Measurements from ENCODE around the gene SEBOX.

Gene SEBOX

GRCh38 chr17:28334171-28334570 lies 30.8 kb downstream of the SEBOX start:
- TF ChIP-seq GATA3 (IDR thresholded peaks at IDR 0.05; ENCODE audit: low read depth, low read length) (no peak), GATA2 (IDR thresholded peaks at IDR 0.05; ENCODE audit: low read depth, low read length) (no peak)

DNA sequence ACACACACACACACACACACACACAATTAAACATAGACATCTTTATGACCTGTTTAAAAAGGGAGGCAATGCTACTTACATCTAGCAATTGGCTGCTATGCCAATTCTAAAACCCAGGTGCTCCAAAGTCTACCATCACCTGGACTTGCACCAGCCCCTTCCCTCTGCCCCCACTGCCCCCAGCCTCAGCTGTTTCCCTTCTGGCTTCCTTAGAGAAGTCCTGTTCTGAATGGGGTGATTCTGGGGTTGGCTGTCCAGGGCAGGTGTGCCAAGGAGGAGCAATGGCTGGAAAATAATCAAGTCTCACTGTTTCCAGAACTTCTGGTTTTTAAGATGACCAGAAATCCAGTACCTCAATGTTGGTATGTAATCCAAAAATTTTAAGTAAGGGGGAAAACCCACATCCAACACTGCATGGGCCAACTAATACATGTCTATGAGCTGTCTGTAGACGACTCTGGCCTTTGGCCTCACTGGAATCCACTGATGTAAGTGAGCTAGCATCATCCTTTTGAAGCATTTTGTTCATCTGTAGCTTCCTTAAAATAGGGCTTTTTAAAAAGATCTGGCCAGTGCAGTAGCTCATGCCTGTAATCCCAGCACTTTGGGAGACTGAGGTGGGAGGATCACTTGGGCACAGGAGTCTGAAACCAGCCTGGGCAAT lies 31.8 kb downstream of the SEBOX start:
- no peak for TF ChIP-seq GATA3 (IDR thresholded peaks at IDR 0.05; ENCODE audit: low read depth, low read length)
- no peak for TF ChIP-seq GATA2 (IDR thresholded peaks at IDR 0.05; ENCODE audit: low read depth, low read length)

DNA sequence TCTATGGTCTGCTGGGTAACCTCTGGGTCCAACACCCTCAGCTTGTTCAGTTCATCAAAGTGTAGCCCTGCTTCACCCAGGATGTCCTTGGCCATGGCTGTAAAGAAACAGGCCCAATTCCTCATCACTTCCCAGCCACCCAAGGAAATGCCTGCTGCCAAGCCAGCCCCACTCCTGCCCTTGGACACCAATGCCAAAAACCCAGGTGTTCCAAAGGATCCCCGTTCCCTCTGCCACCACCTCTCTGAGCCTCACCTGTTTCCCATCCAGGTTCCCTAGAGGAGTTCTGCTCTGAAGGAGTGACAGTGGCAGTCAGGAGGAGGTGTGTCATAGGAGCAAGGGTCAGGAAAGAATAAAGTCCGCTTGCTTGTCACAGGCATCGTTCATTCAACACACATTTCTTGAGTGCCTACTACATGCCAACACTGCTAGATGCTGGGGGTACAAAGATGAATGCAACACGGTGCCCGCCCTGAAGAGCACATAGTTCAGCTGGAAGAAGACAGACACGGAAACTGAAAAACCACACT lies 33.0 kb downstream of the SEBOX start:
- no peak for TF ChIP-seq GATA2 (IDR thresholded peaks at IDR 0.05; ENCODE audit: low read depth, low read length)
- no peak for TF ChIP-seq GATA3 (IDR thresholded peaks at IDR 0.05; ENCODE audit: low read depth, low read length)

- TF ChIP-seq GATA3 (IDR thresholded peaks at IDR 0.05; ENCODE audit: low read depth, low read length), result no peak
- TF ChIP-seq GATA2 (IDR thresholded peaks at IDR 0.05; ENCODE audit: low read depth, low read length), result no peak
Measured at GRCh38 chr17:28330671-28331070, 34.3 kb downstream of the SEBOX start.

GRCh38 chr17:28328325-28328724 lies 36.7 kb downstream of the SEBOX start:
- TF ChIP-seq GATA3 (IDR thresholded peaks at IDR 0.05; ENCODE audit: low read depth, low read length) (no peak), GATA2 (IDR thresholded peaks at IDR 0.05; ENCODE audit: low read depth, low read length) (no peak)

DNA sequence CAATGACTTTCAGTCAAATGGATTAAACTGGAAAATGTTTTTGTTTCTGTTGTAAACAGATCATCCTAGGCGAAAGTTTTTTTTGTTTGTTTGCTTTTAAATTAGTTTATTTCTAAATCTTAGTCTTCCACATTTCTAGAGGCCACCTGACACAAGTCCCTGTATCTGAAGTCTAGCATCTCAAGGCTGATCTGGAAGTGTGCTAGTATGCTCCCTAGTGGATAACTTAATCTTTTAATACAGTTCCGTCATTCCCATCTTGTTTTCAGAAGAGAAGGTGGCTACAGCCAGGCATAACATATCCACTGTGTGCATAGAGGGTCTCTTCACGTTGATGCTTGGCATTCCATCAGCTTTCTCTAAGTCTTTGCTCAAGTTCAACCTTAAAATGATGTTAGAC lies 37.3 kb downstream of the SEBOX start:
- TF ChIP-seq GATA3 (IDR thresholded peaks at IDR 0.05; ENCODE audit: low read depth, low read length) (no peak), GATA2 (IDR thresholded peaks at IDR 0.05; ENCODE audit: low read depth, low read length) (no peak)

- TF ChIP-seq GATA3 (IDR thresholded peaks at IDR 0.05; ENCODE audit: low read depth, low read length), result no peak
Measured at GRCh38 chr17:28327031-28327607, 37.9 kb downstream of the SEBOX start.

GRCh38 chr17:28326114-28326513 lies 38.9 kb downstream of the SEBOX start:
- TF ChIP-seq GATA3 (IDR thresholded peaks at IDR 0.05; ENCODE audit: low read depth, low read length) (no peak), GATA2 (IDR thresholded peaks at IDR 0.05; ENCODE audit: low read depth, low read length) (no peak)

- TF ChIP-seq GATA3 (IDR thresholded peaks at IDR 0.05; ENCODE audit: low read depth, low read length) (no peak), GATA2 (IDR thresholded peaks at IDR 0.05; ENCODE audit: low read depth, low read length) (no peak)
Measured at GRCh38 chr17:28325211-28325610, 39.8 kb downstream of the SEBOX start.

DNA sequence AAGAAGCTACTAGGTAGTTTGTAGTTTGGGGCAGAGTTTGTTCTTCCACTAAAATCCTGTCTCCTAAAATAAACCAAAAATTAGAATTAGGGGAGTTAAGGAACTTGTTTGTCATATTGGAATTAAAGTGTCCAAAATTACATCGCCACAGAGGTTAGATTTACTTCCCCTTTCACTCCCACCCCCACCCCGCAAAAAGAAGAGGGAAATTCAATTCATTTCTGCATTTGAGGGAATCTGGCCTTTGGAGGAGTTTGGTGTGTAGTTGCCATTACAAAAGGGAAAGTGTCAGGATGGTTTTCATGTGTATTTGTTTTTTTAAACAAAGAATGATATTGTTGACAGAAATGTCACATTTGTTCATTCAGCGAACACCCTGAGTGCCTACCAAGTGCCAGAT lies 40.2 kb downstream of the SEBOX start:
- no peak for TF ChIP-seq GATA3 (IDR thresholded peaks at IDR 0.05; ENCODE audit: low read depth, low read length)

DNA sequence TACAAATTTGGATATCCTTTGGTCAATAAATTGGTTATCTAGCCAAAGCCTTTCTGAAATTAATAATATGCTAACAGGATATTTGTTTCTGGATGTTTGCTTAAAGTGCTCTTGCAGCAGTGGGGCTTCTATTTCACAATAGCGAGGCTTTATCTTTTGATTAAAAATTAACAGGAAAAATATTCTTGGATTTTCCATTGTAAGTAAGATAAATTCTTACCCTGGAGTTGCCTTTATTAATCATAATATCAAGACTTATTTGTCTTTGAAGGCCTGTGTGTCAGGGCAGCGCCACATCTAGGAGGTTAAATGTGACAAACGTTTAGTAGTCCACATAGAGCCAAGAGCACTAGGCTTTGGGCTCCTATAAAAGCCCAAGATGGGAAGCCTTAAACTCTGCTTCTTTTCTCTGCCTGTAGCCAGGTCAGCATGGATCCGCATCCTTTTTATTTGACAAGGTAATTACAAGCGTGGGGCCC lies 40.7 kb downstream of the SEBOX start:
- TF ChIP-seq GATA2 (IDR thresholded peaks at IDR 0.05; ENCODE audit: low read depth, low read length), result no peak
- TF ChIP-seq GATA3 (IDR thresholded peaks at IDR 0.05; ENCODE audit: low read depth, low read length), result no peak

DNA sequence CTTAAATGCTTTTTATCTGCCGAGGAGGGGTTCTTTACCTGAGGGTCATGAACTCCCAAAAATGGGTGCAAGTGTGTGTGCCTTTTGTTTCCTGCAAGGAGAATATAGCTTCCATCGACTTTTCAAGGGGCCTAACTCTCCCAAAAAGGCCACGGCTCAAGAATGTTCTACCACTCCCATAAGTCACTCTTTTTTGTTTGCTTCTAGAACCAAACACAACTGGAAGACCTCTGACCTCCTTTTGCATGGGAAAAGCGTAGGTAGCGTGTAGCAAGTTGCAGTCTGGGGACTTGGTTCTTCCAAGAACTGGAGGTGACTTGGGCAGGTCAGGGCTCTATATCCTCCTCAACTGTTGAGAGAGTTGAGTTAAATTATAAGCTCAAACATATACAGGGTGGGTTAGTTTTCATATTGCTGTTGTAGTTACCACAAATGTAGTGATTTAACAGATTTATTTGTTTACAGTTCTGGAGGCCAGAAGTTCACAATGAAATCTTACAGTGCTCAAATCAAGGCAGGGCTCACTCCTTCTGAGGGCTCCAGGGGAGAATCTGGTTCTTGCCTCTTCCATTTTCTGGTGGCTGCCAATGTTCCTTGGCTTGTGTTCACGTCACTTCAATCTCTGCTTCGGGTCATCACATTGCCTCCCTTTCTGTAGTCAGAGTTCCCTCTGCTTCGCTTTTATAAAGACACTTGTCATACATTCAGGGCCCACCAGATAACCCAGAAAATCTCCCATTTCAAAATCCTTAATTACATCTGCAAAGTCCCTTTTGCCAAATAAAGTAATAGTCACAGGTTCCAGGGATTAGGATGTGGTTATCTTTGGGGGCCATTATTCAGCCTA lies 44.6 kb downstream of the SEBOX start:
- TF ChIP-seq GATA3 (IDR thresholded peaks at IDR 0.05; ENCODE audit: low read depth, low read length) (no peak), GATA2 (IDR thresholded peaks at IDR 0.05; ENCODE audit: low read depth, low read length) (no peak)

- no peak for TF ChIP-seq GATA2 (IDR thresholded peaks at IDR 0.05; ENCODE audit: low read depth, low read length)
- no peak for TF ChIP-seq GATA3 (IDR thresholded peaks at IDR 0.05; ENCODE audit: low read depth, low read length)
Measured at GRCh38 chr17:28319598-28319935, 45.4 kb downstream of the SEBOX start.

GRCh38 chr17:28318759-28319597 lies 46.0 kb downstream of the SEBOX start, which contains the start of gene TMEM97:
Gene TMEM97 (plus strand): TSS chr17:28319200. CDS start chr17:28319240, 40 bp downstream.
- TF ChIP-seq GATA3 (IDR thresholded peaks at IDR 0.05; ENCODE audit: low read depth, low read length) (no peak), GATA2 (IDR thresholded peaks at IDR 0.05; ENCODE audit: low read depth, low read length) (no peak)
